SK-N-SH (cell line): ENCODE results near the gene CACNA1F. TPM values are rescaled to one million over a fixed set of nuclear protein-coding genes. Genes with fewer than 3 reads are reported as not detected.

Source experiments
- CTCF ChIA-PET: fragments of 300-600, 350-600 bp; formaldehyde crosslinking; extraction: SDS; loops from one replicate; lab custom pipeline; 2021; lab: Yijun Ruan, JAX
- POLR2A ChIA-PET: fragments of 350-600 bp; sonication (Branson Sonifier 250); formaldehyde crosslinking; extraction: SDS; loops from one replicate; lab custom pipeline; 2020; ENCODE audit warnings: antibody characterized with exemption, inconsistent platforms; lab: Yijun Ruan, JAX
- DNase-seq: peaks from one replicate; pipeline ENCODE4 v3.0.0; 2012
- H2AFZ ChIP-seq: fragments of 200-600 bp; sonication (generic); 2 replicates; pipeline ENCODE4 v1.8.1; 2016; ENCODE audit warnings: antibody characterized with exemption, mild to moderate bottlenecking, low read depth
- H3F3A ChIP-seq: fragments of 200-600 bp; sonication (generic); replicated peaks from 2 replicates; pipeline ENCODE3; 2016; ENCODE audit warnings: antibody characterized with exemption, mild to moderate bottlenecking; ENCODE audit not compliant: insufficient read depth
- H3K27ac ChIP-seq, 2 experiments: fragments of 200-500 bp in 1 of 2; fragments of 200-600 bp in 1 of 2; sonication (Bioruptor generic) in 1 of 2; sonication (generic), shearing (Covaris generic) in 1 of 2; 2 replicates each; pipeline versions ENCODE4 v1.5.1 to v1.6.1; 2014 to 2016; ENCODE audit warnings: low read depth in 2 of 2, inconsistent platforms in 1 of 2, low read length in 1 of 2, mild to moderate bottlenecking in 1 of 2, mixed read lengths in 1 of 2
- H3K27me3 ChIP-seq: fragments of 200-600 bp; sonication (generic), shearing (Covaris generic); 2 replicates; pipeline ENCODE4 v1.6.1; 2016; ENCODE audit warnings: mixed run types; ENCODE audit not compliant: insufficient read depth
- H3K36me3 ChIP-seq, 2 experiments: fragments of 200-500 bp in 1 of 2; fragments of 200-600 bp in 1 of 2; sonication (Bioruptor generic) in 1 of 2; sonication (generic) in 1 of 2; replicated peaks in 1 of 2; 2 replicates each; pipeline versions ENCODE3 to v1.5.1; 2014 to 2016; ENCODE audit warnings: low read length in 1 of 2, mild to moderate bottlenecking in 1 of 2; ENCODE audit not compliant: insufficient read depth in 2 of 2, control insufficient read depth in 1 of 2
- H3K4me1 ChIP-seq, 2 experiments: fragments of 200-500 bp in 1 of 2; fragments of 200-600 bp in 1 of 2; sonication (Bioruptor generic) in 1 of 2; sonication (generic), shearing (Covaris generic) in 1 of 2; 2 replicates each; pipeline versions ENCODE4 v1.5.1 to v1.6.1; 2014 to 2016; ENCODE audit warnings: low read depth in 1 of 2, low read length in 1 of 2, mixed run types in 1 of 2; ENCODE audit not compliant: insufficient read depth in 2 of 2, control insufficient read depth in 1 of 2
- H3K4me2 ChIP-seq: fragments of 200-600 bp; sonication (generic), shearing (Covaris generic); 2 replicates; pipeline ENCODE4 v1.6.1; 2017; ENCODE audit warnings: mixed run types
- H3K4me3 ChIP-seq, 2 experiments: fragments of 200-500 bp in 1 of 2; fragments of 200-600 bp in 1 of 2; sonication (Bioruptor generic) in 1 of 2; sonication (generic), shearing (Covaris generic) in 1 of 2; 2 replicates each; pipeline versions ENCODE4 v1.5.1 to v1.8.1; 2014 to 2016; ENCODE audit warnings: low read depth in 2 of 2, inconsistent platforms in 1 of 2, low read length in 1 of 2, mild to moderate bottlenecking in 1 of 2, mixed read lengths in 1 of 2, moderate library complexity in 1 of 2
- H3K79me2 ChIP-seq: fragments of 200-600 bp; sonication (generic); 2 replicates; pipeline ENCODE4 v1.8.1; 2017; ENCODE audit warnings: mild to moderate bottlenecking; ENCODE audit not compliant: insufficient read depth
- H3K9ac ChIP-seq: fragments of 200-600 bp; sonication (generic); 2 replicates; pipeline ENCODE4 v1.6.1; 2017; ENCODE audit warnings: mixed run types
- H3K9me2 ChIP-seq: fragments of 200-600 bp; sonication (generic); 2 replicates; pipeline ENCODE4 v1.6.1; 2017; ENCODE audit warnings: mixed run types
- H3K9me3 ChIP-seq: fragments of 200-600 bp; sonication (generic); 2 replicates; pipeline ENCODE4 v1.6.1; 2017; ENCODE audit warnings: mixed run types, mild to moderate bottlenecking, moderate library complexity
- H4K20me1 ChIP-seq: fragments of 200-600 bp; sonication (generic); 2 replicates; pipeline ENCODE4 v1.6.1; 2017; ENCODE audit warnings: mild to moderate bottlenecking, mixed run types; ENCODE audit not compliant: insufficient read depth
- CHD2 ChIP-seq: fragments of 150-350 bp; IDR thresholded peaks from 2 replicates; pipeline ENCODE4 v1.6.1; 2018; ENCODE audit warnings: low read length; ENCODE audit not compliant: partially characterized antibody
- EP300 ChIP-seq, 2 experiments: IDR thresholded peaks; 2 replicates each; pipeline versions ENCODE4 v1.4.0 to v1.6.1; 2012; ENCODE audit warnings: borderline replicate concordance in 1 of 2, low read depth in 1 of 2, low read length in 1 of 2
- FOSL2 ChIP-seq: IDR thresholded peaks from 2 replicates; pipeline ENCODE4 v1.4.0; 2012; ENCODE audit warnings: low read depth, mild to moderate bottlenecking, moderate library complexity, borderline replicate concordance
- FOXJ3 ChIP-seq: sonication (generic); formaldehyde crosslinking; IDR thresholded peaks from 2 replicates; pipeline ENCODE4 v1.5.1; 2020; ENCODE audit warnings: mild to moderate bottlenecking, missing genetic modification reagents
- FOXM1 ChIP-seq: IDR thresholded peaks from 2 replicates; pipeline ENCODE4 v1.4.0; 2012; ENCODE audit warnings: low read depth, mild to moderate bottlenecking
- GABPA ChIP-seq: IDR thresholded peaks from 2 replicates; pipeline ENCODE4 v1.4.0; 2012; ENCODE audit warnings: low read depth, mild to moderate bottlenecking
- IRF3 ChIP-seq: fragments of 150-350 bp; IDR thresholded peaks from 2 replicates; pipeline ENCODE4 v1.6.1; 2016; ENCODE audit warnings: mild to moderate bottlenecking, low read depth, low read length
- JUND ChIP-seq: IDR thresholded peaks from 2 replicates; pipeline ENCODE4 v1.4.0; 2012
- MAX ChIP-seq: IDR thresholded peaks from 2 replicates; pipeline ENCODE4 v1.4.0; 2012; ENCODE audit warnings: low read depth
- MEF2A ChIP-seq: IDR thresholded peaks from 2 replicates; pipeline ENCODE4 v1.4.0; 2012; ENCODE audit warnings: low read depth, borderline replicate concordance
- NRF1 ChIP-seq: IDR thresholded peaks from 2 replicates; pipeline ENCODE4 v1.6.1; 2012; ENCODE audit warnings: low read depth, mild to moderate bottlenecking, low read length
- PBX3 ChIP-seq: IDR thresholded peaks from 2 replicates; pipeline ENCODE4; 2012
- POLR2AphosphoS5 ChIP-seq: IDR thresholded peaks from 2 replicates; pipeline ENCODE4 v1.6.1; 2012; ENCODE audit warnings: low read depth, low read length
- RAD21 ChIP-seq: IDR thresholded peaks from 2 replicates; pipeline ENCODE4 v1.6.1; 2012; ENCODE audit warnings: mild to moderate bottlenecking, low read length
- REST ChIP-seq: IDR thresholded peaks from 2 replicates; pipeline ENCODE4 v1.6.1; 2012; ENCODE audit warnings: mild to moderate bottlenecking, low read depth, low read length, moderate library complexity
- TCF12 ChIP-seq: IDR thresholded peaks from 2 replicates; pipeline ENCODE4 v1.4.0; 2012
- TEAD4 ChIP-seq: IDR thresholded peaks from 2 replicates; pipeline ENCODE4 v1.4.0; 2012; ENCODE audit warnings: mild to moderate bottlenecking, borderline replicate concordance; ENCODE audit not compliant: insufficient read depth
- ZBTB33 ChIP-seq: IDR thresholded peaks from 2 replicates; pipeline ENCODE4 v1.4.0; 2012; ENCODE audit warnings: low read depth, borderline replicate concordance
- whole genome bisulfite sequencing: methylation state at CpG from one replicate; pipeline ENCODE4 v1.1.6; 2017; ENCODE audit warnings: low lambda C conversion rate; 5-methylcytosine and 5-hydroxymethylcytosine counted together
- polyA plus RNA-seq, 3 experiments: library from polyadenylated mRNA; depleted of rRNA; stranded (reverse); fragments of >200 nt; gene quantifications; 2 replicates each; pipeline ENCODE4 v1.2.3, GENCODE V29; 2012

CACNA1F gene
- polyA plus RNA-seq, 1 of the 3 experiments (the other 2 are of a cell fraction): not detected

- DNase-seq: no peak
- Histone ChIP-seq H3K79me2 (no peaks in the 10 kb centered on the region), H3K9ac (no peak overlapping the region), H3K4me3 (no peak overlapping the region), H3K36me3 (no peaks in the 10 kb centered on the region), H3K9me3 (no peaks in the 10 kb centered on the region), H3K9me2 (no peaks in the 10 kb centered on the region), H3K4me2 (no peak overlapping the region), H2AFZ (no peak overlapping the region), H3K27me3 (peaks cover 6% of the 10 kb centered on the region; the same call in 1 of the 2 replicates), H3K4me1 (no peaks in the 10 kb centered on the region), H3F3A (no peaks in the 10 kb centered on the region), H4K20me1 (no peaks in the 10 kb centered on the region), H3K27ac (no peak overlapping the region)
- CTCF ChIA-PET: no interaction called here
- POLR2A ChIA-PET: interaction anchor here (0.8 to 1.2 kb wide), 2 partner anchors 8 to 12 kb away, joined by 3 read pairs; no protein-coding TSS in a partner anchor
- no peak for TF ChIP-seq REST
- no peak for TF ChIP-seq PBX3
- no peak for TF ChIP-seq CHD2
- TF ChIP-seq TCF12: no peak
- TF ChIP-seq EP300 (IDR thresholded peaks at IDR 0.05; ENCODE audit: borderline replicate concordance in 1 of 2, low read depth in 1 of 2, low read length in 1 of 2): no peak
- TF ChIP-seq IRF3: no peak
- TF ChIP-seq POLR2AphosphoS5: no peak
- TF ChIP-seq FOXJ3 (CRISPR knock-in tag): no peak
- TF ChIP-seq TEAD4: no peak
- no peak for TF ChIP-seq ZBTB33
- no peak for TF ChIP-seq MEF2A
- no peak for TF ChIP-seq JUND
- TF ChIP-seq NRF1: no peak
- no peak for TF ChIP-seq FOSL2
- TF ChIP-seq FOXM1: no peak
- no peak for TF ChIP-seq RAD21
- TF ChIP-seq MAX: no peak
- no peak for TF ChIP-seq GABPA
- WGBS: 29% methylated on average over 5 of the region's 9 CpGs
Observed at GRCh38 chrX:49256268-49256995, 23.3 kb upstream of the CACNA1F start.
